ENCODE measurements around the gene ADGRG6.

ADGRG6 gene

DNA sequence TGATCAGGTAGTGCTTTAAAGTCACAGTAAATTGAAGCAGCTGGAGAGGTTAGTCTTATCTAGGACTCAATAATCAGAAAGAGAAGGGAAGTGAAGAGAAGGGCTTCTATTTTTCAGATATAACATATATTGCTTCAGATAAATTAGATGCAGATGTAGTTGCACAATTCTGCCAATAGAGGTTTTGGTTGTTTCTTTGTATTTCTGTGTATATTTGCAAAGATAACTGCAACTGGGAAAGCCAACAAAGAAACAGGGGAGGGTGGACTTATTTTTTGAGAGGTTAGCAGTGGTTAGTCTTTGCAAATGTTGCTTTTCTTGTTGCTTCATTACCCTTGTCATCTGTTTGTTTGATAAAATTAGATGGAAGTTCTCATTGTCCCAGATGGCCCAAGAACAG, 106.6 kb downstream of the ADGRG6 start:
- DNase-seq (ENCODE audit: insufficient read length, low spot score) (no peak), FAIRE-seq (no peak)
- TF ChIP-seq TAF1 (IDR thresholded peaks at IDR 0.05; ENCODE audit: low read depth, low read length) (no peak), POLR2A (IDR thresholded peaks at IDR 0.05; ENCODE audit: low read depth, low read length) (no peak), POLR2AphosphoS5 (IDR thresholded peaks at IDR 0.05; ENCODE audit: low read depth, low read length) (no peak), SPI1 (IDR thresholded peaks at IDR 0.05; ENCODE audit: low read depth, low read length) (no peak), POU2F2 (IDR thresholded peaks at IDR 0.05; ENCODE audit: low read depth, low read length) (no peak), PAX5 (IDR thresholded peaks at IDR 0.05; ENCODE audit: insufficient read depth, low read length, severe bottlenecking) (no peak)

DNA sequence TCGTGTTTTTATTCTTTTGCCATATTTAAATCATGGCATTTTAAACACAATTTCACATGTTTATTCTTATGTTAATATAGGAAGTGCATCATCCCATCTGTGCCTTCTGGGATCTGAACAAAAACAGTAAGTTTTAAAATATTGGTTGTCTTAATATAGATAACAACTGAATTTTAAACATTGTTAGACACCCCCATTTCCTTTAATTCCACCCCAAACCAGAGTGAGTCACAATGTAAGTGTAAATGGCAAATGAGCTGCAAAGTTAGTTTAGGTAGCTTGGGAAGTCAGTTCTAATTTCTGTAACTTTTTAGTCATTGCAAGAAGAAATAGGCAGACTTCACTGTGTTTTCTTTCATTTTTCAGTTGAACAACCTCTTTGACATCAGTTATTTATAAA, 108.0 kb downstream of the ADGRG6 start:
- TF ChIP-seq PAX5 (IDR thresholded peaks at IDR 0.05; ENCODE audit: insufficient read depth, low read length, severe bottlenecking) = no peak
- no peak for TF ChIP-seq TAF1 (IDR thresholded peaks at IDR 0.05; ENCODE audit: low read depth, low read length)
- TF ChIP-seq POLR2A (IDR thresholded peaks at IDR 0.05; ENCODE audit: low read depth, low read length) = no peak
- TF ChIP-seq SPI1 (IDR thresholded peaks at IDR 0.05; ENCODE audit: low read depth, low read length) = no peak
- no peak for TF ChIP-seq POLR2AphosphoS5 (IDR thresholded peaks at IDR 0.05; ENCODE audit: low read depth, low read length)
- TF ChIP-seq POU2F2 (IDR thresholded peaks at IDR 0.05; ENCODE audit: low read depth, low read length) = no peak
- no peak for DNase-seq (ENCODE audit: insufficient read length, low spot score)
- FAIRE-seq = no peak

DNA sequence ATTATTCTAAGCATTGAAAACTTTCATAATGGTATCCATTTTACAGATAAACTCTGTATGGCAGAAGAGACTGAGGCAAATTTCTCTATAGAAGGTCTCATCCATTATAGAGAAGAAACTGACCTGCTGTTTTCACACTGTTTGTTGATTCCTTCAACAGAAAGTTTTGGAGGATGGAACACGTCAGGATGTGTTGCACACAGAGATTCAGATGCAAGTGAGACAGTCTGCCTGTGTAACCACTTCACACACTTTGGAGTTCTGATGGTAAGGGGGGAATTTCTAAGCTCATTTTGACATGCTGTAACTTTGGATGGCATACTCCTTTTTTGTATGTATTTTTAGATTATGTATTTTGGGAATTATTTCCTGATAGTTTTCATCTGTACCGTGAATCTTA, 109.3 kb downstream of the ADGRG6 start:
- TF ChIP-seq TAF1 (IDR thresholded peaks at IDR 0.05; ENCODE audit: low read depth, low read length) (no peak), POLR2AphosphoS5 (IDR thresholded peaks at IDR 0.05; ENCODE audit: low read depth, low read length) (no peak), POLR2A (IDR thresholded peaks at IDR 0.05; ENCODE audit: low read depth, low read length) (no peak), SPI1 (IDR thresholded peaks at IDR 0.05; ENCODE audit: low read depth, low read length) (no peak), PAX5 (IDR thresholded peaks at IDR 0.05; ENCODE audit: insufficient read depth, low read length, severe bottlenecking) (no peak), POU2F2 (IDR thresholded peaks at IDR 0.05; ENCODE audit: low read depth, low read length) (no peak)
- no peak for FAIRE-seq
- DNase-seq (ENCODE audit: insufficient read length, low spot score) = no peak

DNA sequence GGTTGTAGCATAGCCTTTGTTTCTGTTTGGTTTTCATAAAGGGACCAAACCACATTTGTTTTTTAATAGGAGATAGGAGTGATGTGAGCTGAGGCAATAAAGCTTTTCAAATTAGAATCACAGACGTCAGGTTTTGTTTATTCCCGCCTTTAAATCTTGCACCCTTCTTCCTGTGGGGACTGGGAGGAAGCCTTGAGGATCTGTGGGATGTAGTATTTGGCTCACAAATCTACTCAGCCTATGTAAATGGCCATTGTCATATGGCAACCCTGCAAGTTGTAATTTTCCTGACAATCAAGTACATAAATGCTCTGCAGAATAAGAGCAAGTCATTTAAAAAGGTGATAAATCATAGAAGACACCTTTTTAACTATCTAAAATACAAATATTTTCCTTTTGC, 110.4 kb downstream of the ADGRG6 start:
- no peak for TF ChIP-seq POU2F2 (IDR thresholded peaks at IDR 0.05; ENCODE audit: low read depth, low read length)

DNA sequence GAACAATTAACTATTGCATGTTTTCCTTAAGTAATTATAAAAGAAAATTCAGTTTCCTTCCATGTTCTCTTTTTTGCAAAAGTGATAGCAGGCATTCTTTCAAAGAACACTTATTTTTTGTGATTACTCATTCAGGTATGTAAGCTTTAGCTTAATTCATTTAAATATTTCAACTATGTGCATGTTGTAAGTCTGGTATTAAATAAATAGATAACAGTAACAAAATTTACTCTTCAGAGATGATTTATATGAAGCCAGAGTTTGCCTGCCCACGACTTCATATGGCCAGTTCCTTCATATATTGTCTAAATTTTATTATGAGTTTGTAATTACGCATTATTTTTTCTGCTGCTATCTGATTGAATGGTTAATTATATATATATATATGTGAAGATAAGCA, 110.9 kb downstream of the ADGRG6 start:
- TF ChIP-seq POU2F2 (IDR thresholded peaks at IDR 0.05; ENCODE audit: low read depth, low read length) (no peak), SPI1 (IDR thresholded peaks at IDR 0.05; ENCODE audit: low read depth, low read length) (no peak), PAX5 (IDR thresholded peaks at IDR 0.05; ENCODE audit: insufficient read depth, low read length, severe bottlenecking) (no peak), POLR2A (IDR thresholded peaks at IDR 0.05; ENCODE audit: low read depth, low read length) (no peak), TAF1 (IDR thresholded peaks at IDR 0.05; ENCODE audit: low read depth, low read length) (no peak), POLR2AphosphoS5 (IDR thresholded peaks at IDR 0.05; ENCODE audit: low read depth, low read length) (no peak)
- no peak for FAIRE-seq
- no peak for DNase-seq (ENCODE audit: insufficient read length, low spot score)

More for the DNA sequence above, 110.4 kb downstream of the ADGRG6 start:
- FAIRE-seq = no peak
- DNase-seq (ENCODE audit: insufficient read length, low spot score) = no peak

DNA sequence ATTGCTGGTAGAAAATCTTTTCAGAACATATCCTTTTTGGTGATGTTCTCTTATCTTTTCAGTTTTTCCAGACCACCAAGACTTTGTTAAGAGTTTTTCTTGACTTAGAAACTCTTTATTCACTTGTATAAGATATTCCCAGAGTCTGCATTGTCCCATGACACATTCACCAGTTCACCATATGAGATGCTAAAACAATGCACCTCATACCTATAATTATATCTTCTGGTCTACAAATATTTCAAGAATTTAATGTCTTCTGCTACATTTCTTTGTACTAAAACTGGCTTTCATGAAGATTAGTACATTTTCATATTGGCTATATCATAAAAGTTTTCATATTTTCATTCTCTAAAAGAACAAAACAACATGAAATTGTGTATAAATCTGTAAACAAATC, 111.3 kb downstream of the ADGRG6 start:
- DNase-seq (ENCODE audit: insufficient read length, low spot score) (no peak), FAIRE-seq (no peak)
- no peak for TF ChIP-seq PAX5 (IDR thresholded peaks at IDR 0.05; ENCODE audit: insufficient read depth, low read length, severe bottlenecking)

DNA sequence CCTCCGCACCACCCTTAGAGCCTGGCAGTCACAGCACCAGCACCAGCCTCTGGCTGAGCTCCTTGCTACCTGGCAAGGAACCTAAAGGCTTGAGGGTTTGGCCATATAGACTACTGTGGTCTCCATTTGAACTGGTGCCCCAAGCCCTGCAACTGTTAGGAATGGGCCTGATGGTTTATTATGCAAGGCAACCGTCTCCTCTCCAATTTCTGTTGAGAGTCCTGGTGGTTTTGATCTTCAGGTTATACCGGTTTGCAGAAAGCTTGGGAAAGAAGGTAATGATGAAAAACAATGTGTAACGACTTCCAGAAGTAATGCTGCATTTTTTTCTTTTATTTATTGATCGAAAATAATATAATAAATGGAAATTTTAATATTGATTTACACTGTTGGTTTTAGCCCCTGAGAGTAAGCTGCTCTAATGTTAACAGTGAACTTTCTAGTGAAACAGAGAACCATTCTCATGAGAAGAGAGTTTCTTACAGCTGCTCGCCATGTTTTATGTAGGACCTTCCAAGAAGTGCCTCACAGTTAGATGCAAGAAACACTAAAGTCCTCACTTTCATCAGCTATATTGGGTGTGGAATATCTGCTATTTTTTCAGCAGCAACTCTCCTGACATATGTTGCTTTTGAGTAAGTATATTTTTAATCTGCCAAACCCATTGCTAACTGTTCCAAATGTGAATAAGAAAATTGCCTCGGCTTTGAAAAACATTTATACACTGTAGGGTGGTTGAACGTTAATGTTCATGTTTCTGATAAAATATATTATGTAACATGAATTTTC, 112.8 kb downstream of the ADGRG6 start:
- no peak for DNase-seq (ENCODE audit: insufficient read length, low spot score)
- no peak for TF ChIP-seq POLR2A (IDR thresholded peaks at IDR 0.05; ENCODE audit: low read depth, low read length)
- TF ChIP-seq POLR2AphosphoS5 (IDR thresholded peaks at IDR 0.05; ENCODE audit: low read depth, low read length) = no peak
- TF ChIP-seq SPI1 (IDR thresholded peaks at IDR 0.05; ENCODE audit: low read depth, low read length) = no peak
- no peak for TF ChIP-seq TAF1 (IDR thresholded peaks at IDR 0.05; ENCODE audit: low read depth, low read length)
- no peak for FAIRE-seq

DNA sequence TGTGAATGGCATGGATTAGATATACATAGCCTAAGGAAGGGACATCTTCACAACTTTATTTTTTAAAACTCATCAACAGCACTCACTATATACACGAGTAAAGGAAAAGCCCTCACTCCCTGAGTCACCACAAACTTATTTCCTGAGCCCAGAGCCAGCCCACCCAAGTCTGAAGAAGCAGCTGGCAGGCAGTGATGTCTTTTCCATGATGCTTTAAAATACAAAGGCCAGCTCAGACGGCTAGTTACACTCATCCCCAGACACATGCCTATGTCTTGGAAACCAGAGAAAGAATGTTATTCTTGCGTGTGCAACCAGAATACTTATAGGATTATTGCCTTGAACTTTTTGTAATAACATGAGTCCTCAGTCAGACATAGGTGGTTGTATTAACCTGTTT, 114.4 kb downstream of the ADGRG6 start:
- no peak for DNase-seq (ENCODE audit: insufficient read length, low spot score)
- TF ChIP-seq POLR2A (IDR thresholded peaks at IDR 0.05; ENCODE audit: low read depth, low read length) (no peak), TAF1 (IDR thresholded peaks at IDR 0.05; ENCODE audit: low read depth, low read length) (no peak), POLR2AphosphoS5 (IDR thresholded peaks at IDR 0.05; ENCODE audit: low read depth, low read length) (no peak), PAX5 (IDR thresholded peaks at IDR 0.05; ENCODE audit: insufficient read depth, low read length, severe bottlenecking) (no peak), POU2F2 (IDR thresholded peaks at IDR 0.05; ENCODE audit: low read depth, low read length) (no peak), SPI1 (IDR thresholded peaks at IDR 0.05; ENCODE audit: low read depth, low read length) (no peak)
- FAIRE-seq = no peak

DNA sequence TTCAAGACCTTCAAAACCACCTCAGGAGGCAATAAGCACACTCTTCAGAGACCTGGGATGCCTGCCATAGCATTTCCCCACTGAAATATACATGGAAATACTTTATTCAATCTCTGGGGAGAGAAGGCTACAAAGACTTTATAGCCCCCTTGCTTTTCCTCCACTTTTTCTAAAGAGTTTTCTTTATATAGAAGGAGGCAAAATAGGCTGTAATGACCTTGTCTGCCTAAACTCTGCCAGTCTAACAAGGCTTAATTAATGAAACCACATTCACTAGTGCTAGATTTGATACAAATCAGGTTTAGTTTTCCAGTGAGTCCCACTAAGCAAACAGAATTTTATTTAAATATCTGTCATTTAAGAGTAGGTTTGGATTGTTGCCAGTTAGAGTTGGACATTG, 114.9 kb downstream of the ADGRG6 start:
- DNase-seq (ENCODE audit: insufficient read length, low spot score) (no peak), FAIRE-seq (no peak)
- TF ChIP-seq TAF1 (IDR thresholded peaks at IDR 0.05; ENCODE audit: low read depth, low read length) (no peak), POLR2AphosphoS5 (IDR thresholded peaks at IDR 0.05; ENCODE audit: low read depth, low read length) (no peak), POLR2A (IDR thresholded peaks at IDR 0.05; ENCODE audit: low read depth, low read length) (no peak), SPI1 (IDR thresholded peaks at IDR 0.05; ENCODE audit: low read depth, low read length) (no peak), POU2F2 (IDR thresholded peaks at IDR 0.05; ENCODE audit: low read depth, low read length) (no peak), PAX5 (IDR thresholded peaks at IDR 0.05; ENCODE audit: insufficient read depth, low read length, severe bottlenecking) (no peak)

DNA sequence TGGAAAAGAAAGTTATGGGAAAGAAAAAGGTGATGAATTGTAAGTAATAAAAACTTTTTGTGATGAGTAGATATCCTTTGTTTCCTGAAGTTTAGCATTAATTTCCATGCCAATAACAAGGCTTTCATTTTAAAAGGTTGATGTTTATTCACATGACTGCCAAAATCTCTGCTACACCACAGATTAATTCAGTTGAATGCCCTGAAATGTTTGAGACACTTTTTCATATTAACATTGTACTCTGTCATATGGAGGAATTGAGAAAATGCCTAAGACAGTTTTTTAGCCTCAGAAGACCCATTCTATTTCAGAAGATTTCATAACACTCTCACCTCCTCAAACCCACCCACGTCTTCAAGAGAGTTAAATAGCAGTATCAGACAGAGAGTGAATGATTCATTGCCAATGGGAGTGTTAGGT, 115.5 kb downstream of the ADGRG6 start:
- TF ChIP-seq POLR2AphosphoS5 (IDR thresholded peaks at IDR 0.05; ENCODE audit: low read depth, low read length) (no peak), PAX5 (IDR thresholded peaks at IDR 0.05; ENCODE audit: insufficient read depth, low read length, severe bottlenecking) (no peak), SPI1 (IDR thresholded peaks at IDR 0.05; ENCODE audit: low read depth, low read length) (no peak), POLR2A (IDR thresholded peaks at IDR 0.05; ENCODE audit: low read depth, low read length) (no peak), POU2F2 (IDR thresholded peaks at IDR 0.05; ENCODE audit: low read depth, low read length) (no peak), TAF1 (IDR thresholded peaks at IDR 0.05; ENCODE audit: low read depth, low read length) (no peak)
- DNase-seq (ENCODE audit: insufficient read length, low spot score) (no peak), FAIRE-seq (no peak)
